Breast epithelium (tissue), 4 donors: ENCODE results near the gene TMEM151B. TPM values are rescaled to one million over a fixed set of nuclear protein-coding genes. Genes with fewer than 3 reads are reported as not detected.
"Not testable (repeated sequence)": the region's sequence is repeated elsewhere in the genome, so short reads cannot be mapped to it uniquely, and the experiment has no call there.

Experiments used
- DNase-seq, 2 donors: peaks; one replicate each; pipeline ENCODE4 v3.0.0-alpha.2; 2019; ENCODE audit warnings: low spot score in 2 of 2
- H3K27ac ChIP-seq, 2 donors: fragments of 200-600 bp; sonication (generic) in 1 of 2; one replicate each; pipeline ENCODE4 v1.5.1; 2016 to 2019; ENCODE audit warnings: mild to moderate bottlenecking in 1 of 2
- H3K27me3 ChIP-seq, 2 donors: fragments of 200-600 bp; sonication (generic) in 1 of 2; one replicate each; pipeline versions ENCODE4 v1.5.1 to v1.6.0; 2017 to 2019; ENCODE audit warnings: control low read depth in 1 of 2, mild to moderate bottlenecking in 1 of 2
- H3K36me3 ChIP-seq: fragments of 200-600 bp; one replicate; pipeline ENCODE4 v1.5.1; 2019
- H3K4me1 ChIP-seq, 2 donors: fragments of 200-600 bp; sonication (generic); one replicate each; pipeline ENCODE4 v1.5.1; 2016 to 2019; ENCODE audit warnings: control low read depth in 1 of 2
- H3K4me3 ChIP-seq, 3 donors: fragments of 200-600 bp; sonication (generic); 1 replicate in 2 of 3; 2 replicates in 1 of 3; pipeline ENCODE4 v1.5.1; 2016 to 2019; ENCODE audit warnings: mild to moderate bottlenecking in 3 of 3, moderate library complexity in 2 of 3
- H3K9me3 ChIP-seq, 2 donors: fragments of 200-600 bp; sonication (generic) in 1 of 2; one replicate each; pipeline ENCODE4 v1.5.1; 2016 to 2019; ENCODE audit warnings: control low read depth in 1 of 2
- POLR2A ChIP-seq: fragments of 450-650 bp; IDR thresholded peaks from one replicate; pipeline ENCODE4 v1.6.1; 2016; ENCODE audit warnings: antibody characterized with exemption, mild to moderate bottlenecking, moderate library complexity
- POLR2AphosphoS5 ChIP-seq, 3 donors: sonication (generic); formaldehyde crosslinking; IDR thresholded peaks; one replicate each; pipeline ENCODE4 v1.6.1; 2017; ENCODE audit warnings: antibody characterized with exemption in 3 of 3
- intact Hi-C: fragments of 100-400 bp; cut with DNase I; formaldehyde crosslinking; loops from one replicate; pipeline ENCODE4 v1.15.1; 2023; ENCODE audit warnings: low total_unique reads
- total RNA-seq, 3 donors: library from RNA; depleted of rRNA; stranded (reverse); fragments of >200 nt; gene quantifications; one replicate each; pipeline ENCODE4 v1.1.0, GENCODE V29; 2016
- TF ChIP-seq, protein P1 (sequence below), 3 donors: fragments of 450-650 bp; IDR thresholded peaks; one replicate each; pipeline ENCODE4 v1.5.1; 2016 to 2017; ENCODE audit warnings: antibody characterized with exemption in 3 of 3, mild to moderate bottlenecking in 3 of 3, moderate library complexity in 3 of 3

TMEM151B gene
- total RNA-seq, 3 donors from 2014 or later = 0.15 TPM; not detected in 2

DNA sequence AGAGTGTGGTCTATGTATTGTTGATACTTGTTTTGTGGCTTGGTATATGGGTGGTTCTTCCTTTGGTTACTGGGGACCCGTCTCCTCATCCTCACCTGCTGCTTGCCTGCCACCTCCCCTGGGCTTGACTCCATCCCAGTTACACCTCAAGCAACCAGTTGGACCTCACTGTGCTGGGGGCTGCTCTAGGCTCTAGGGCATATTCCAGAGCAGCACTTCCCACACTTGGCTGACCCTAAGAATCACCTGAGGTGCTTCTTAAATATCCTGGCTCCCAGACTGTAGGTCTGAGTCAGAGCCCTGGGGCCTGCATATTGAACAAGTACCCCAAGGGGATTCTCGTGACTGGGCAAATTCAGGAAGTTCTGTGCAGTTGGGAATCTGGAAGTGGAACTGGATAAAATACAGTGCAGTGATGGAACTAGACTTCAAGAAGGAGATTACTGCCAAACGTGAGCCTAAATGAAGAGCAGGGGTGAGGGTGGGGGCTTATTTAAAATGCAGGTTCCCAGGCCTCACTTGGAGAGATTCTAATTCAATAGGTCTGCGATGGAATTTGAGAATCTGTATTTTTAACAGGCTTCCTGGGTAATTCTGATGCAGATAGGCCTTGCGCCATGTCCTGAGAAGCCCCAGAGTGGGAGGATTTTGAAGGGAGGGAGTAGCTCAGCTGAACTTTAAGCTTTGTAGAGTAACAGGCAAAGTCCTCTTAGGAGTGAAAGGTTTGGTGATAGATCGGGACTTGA lies 79.8 kb downstream of the TMEM151B start:
- H3K36me3 ChIP-seq = no peaks in the 10 kb centered on the region
- TF ChIP-seq, protein P1, sequence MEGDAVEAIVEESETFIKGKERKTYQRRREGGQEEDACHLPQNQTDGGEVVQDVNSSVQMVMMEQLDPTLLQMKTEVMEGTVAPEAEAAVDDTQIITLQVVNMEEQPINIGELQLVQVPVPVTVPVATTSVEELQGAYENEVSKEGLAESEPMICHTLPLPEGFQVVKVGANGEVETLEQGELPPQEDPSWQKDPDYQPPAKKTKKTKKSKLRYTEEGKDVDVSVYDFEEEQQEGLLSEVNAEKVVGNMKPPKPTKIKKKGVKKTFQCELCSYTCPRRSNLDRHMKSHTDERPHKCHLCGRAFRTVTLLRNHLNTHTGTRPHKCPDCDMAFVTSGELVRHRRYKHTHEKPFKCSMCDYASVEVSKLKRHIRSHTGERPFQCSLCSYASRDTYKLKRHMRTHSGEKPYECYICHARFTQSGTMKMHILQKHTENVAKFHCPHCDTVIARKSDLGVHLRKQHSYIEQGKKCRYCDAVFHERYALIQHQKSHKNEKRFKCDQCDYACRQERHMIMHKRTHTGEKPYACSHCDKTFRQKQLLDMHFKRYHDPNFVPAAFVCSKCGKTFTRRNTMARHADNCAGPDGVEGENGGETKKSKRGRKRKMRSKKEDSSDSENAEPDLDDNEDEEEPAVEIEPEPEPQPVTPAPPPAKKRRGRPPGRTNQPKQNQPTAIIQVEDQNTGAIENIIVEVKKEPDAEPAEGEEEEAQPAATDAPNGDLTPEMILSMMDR (IDR thresholded peaks at IDR 0.05) = no peak
- TF ChIP-seq POLR2A (no peak), POLR2AphosphoS5 (IDR thresholded peaks at IDR 0.05) (no peak)
- H3K4me1 ChIP-seq = no peaks in the 10 kb centered on the region
- H3K27ac ChIP-seq = no peak overlapping the region
- intact Hi-C loops = loop anchor here (10.0 kb wide), 1 partner anchor 755 kb away; no protein-coding TSS in a partner anchor
- DNase-seq = no peak
- no peak overlapping the region for H3K4me3 ChIP-seq
- H3K9me3 ChIP-seq = no peaks in the 10 kb centered on the region
- peaks cover 0 to 1% of the 10 kb centered on the region in 2 donors for H3K27me3 ChIP-seq

GRCh38 chr6:44350650-44350994 lies 80.4 kb downstream of the TMEM151B start:
- H3K4me3 ChIP-seq, H3K27ac ChIP-seq, H3K4me1 ChIP-seq, H3K9me3 ChIP-seq, DNase-seq, intact Hi-C loops, H3K36me3 ChIP-seq, H3K27me3 ChIP-seq: not testable (repeated sequence)

- no peaks in the 10 kb centered on the region for H3K9me3 ChIP-seq
- intact Hi-C loops = no loop called here
- TF ChIP-seq, protein P1 (IDR thresholded peaks at IDR 0.05) = no peak
- TF ChIP-seq POLR2A = no peak
- no peak for TF ChIP-seq POLR2AphosphoS5 (IDR thresholded peaks at IDR 0.05)
Observed at GRCh38 chr6:44352259-44352658, 82.0 kb downstream of the TMEM151B start.

DNA sequence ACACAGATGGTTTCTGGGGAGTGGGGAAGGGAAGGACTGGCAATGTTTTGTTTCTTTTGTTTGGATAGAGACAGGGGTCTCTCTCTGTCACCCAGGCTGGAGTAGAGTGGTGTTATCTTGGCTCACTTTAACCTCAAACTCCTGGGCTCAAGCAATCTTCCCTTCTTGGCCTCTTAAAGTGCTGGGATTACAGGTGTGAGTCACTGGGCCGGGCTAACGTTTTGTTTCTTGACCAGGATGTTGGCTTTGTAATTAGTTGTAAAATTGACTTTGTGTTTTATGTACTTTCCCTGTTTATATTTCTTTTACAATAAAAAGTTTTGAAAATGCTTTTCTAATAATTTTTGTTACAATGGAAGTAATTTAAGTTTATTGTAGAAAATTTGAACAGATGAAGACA lies 83.1 kb downstream of the TMEM151B start:
- no peak overlapping the region for H3K4me3 ChIP-seq
- no peaks in the 10 kb centered on the region for H3K36me3 ChIP-seq
- no peaks in the 10 kb centered on the region for H3K4me1 ChIP-seq
- H3K27ac ChIP-seq = no peak overlapping the region
- intact Hi-C loops = no loop called here
- no peak for DNase-seq
- no peaks in the 10 kb centered on the region for H3K9me3 ChIP-seq
- no peaks in the 10 kb centered on the region for H3K27me3 ChIP-seq
- TF ChIP-seq POLR2AphosphoS5 (IDR thresholded peaks at IDR 0.05) = no peak
- TF ChIP-seq, protein P1 (IDR thresholded peaks at IDR 0.05) = no peak
- TF ChIP-seq POLR2A = no peak

More at GRCh38 chr6:44352259-44352658, 82.0 kb downstream of the TMEM151B start:
- DNase-seq = no peak
- Histone ChIP-seq H3K27me3 (no peaks in the 10 kb centered on the region), H3K4me3 (no peak overlapping the region), H3K4me1 (no peaks in the 10 kb centered on the region), H3K36me3 (no peaks in the 10 kb centered on the region), H3K27ac (no peak overlapping the region)

DNA sequence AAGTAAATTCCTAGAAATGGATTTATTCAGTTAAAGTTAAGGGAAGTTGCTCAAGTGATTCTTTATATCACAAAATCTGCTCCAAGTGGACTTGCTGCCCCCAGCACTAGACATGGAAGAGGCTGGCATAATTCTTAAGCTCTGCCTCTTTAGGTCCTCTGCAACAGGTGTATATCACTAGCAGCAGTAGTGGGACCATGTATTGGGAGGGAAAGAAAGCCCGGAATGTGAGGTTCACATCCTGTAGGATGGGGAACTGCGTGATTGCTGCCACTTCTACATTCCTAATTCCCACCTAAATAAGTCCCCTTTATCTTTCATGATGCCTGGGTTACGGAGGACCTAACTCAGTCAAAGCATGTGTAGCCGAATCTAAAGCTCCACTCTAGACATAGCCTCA lies 85.4 kb downstream of the TMEM151B start:
- DNase-seq = no peak
- Histone ChIP-seq H3K36me3 (no peaks in the 10 kb centered on the region), H3K4me3 (no peak overlapping the region), H3K4me1 (no peaks in the 10 kb centered on the region), H3K9me3 (no peaks in the 10 kb centered on the region), H3K27ac (no peak overlapping the region), H3K27me3 (no peaks in the 10 kb centered on the region)
- intact Hi-C loops = no loop called here
- TF ChIP-seq POLR2A = no peak

DNA sequence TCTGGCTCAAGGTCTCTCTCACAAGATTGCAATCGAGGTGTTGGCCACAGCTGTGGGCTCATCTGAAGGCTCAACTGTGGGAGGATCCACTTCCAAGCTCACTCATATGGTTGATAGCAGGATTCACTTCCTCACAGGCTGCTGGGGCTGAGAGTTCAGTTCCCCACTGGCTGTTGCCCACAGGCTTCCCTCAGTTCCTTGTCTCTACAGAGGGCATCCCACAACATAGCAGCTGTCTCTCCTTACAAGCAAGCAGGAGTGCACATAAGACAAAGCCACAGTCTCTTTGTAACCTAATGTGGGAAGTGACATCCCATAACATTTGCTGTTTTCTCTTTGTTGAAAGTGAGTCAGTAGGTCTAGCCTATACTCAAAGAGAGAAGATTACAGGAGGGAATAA lies 86.2 kb downstream of the TMEM151B start:
- no peaks in the 10 kb centered on the region for H3K27me3 ChIP-seq
- DNase-seq = no peak
- H3K4me1 ChIP-seq = no peaks in the 10 kb centered on the region
- no peak for TF ChIP-seq POLR2A
- TF ChIP-seq, protein P1 (IDR thresholded peaks at IDR 0.05) = no peak
- no peak for TF ChIP-seq POLR2AphosphoS5 (IDR thresholded peaks at IDR 0.05)
- intact Hi-C loops = no loop called here
- H3K36me3 ChIP-seq = no peaks in the 10 kb centered on the region
- no peaks in the 10 kb centered on the region for H3K9me3 ChIP-seq
- no peak overlapping the region for H3K4me3 ChIP-seq
- H3K27ac ChIP-seq = no peak overlapping the region

Other genes with a start within 250 kb of the TMEM151B start
- gene MRPL14, start 143.0 kb upstream of the TMEM151B start, total RNA-seq = 10 to 100 TPM; 24.6 to 55.7 (median 30.4) TPM
- gene TMEM63B, start 142.9 kb upstream of the TMEM151B start, total RNA-seq = 10 to 100 TPM; 16.7 to 21.8 (median 18.9) TPM
- 1 to 10 TPM; 1.1 to 3.8 (median 2.9) TPM for gene CAPN11, start 111.6 kb upstream of the TMEM151B start, total RNA-seq
- 1 to 10 TPM in 2 of 3 donors, under 1 TPM in 1; 0.88 to 3.4 (median 2.9) TPM for gene MYMX, start 53.5 kb upstream of the TMEM151B start, total RNA-seq
- gene SLC29A1, start 46.9 kb upstream of the TMEM151B start, total RNA-seq = 100 to 1,000 TPM; 106 to 140 (median 110) TPM
- gene HSP90AB1, start 23.3 kb upstream of the TMEM151B start, total RNA-seq = 100 to 1,000 TPM; 643 to 810 (median 662) TPM
- 10 to 100 TPM; 32.8 to 50.5 (median 38.1) TPM for gene SLC35B2, start 12.9 kb upstream of the TMEM151B start, total RNA-seq
- 10 to 100 TPM in 2 of 3 donors, 1 to 10 TPM in 1; 4.0 to 25.9 (median 14.4) TPM for gene NFKBIE, start 4.9 kb upstream of the TMEM151B start, total RNA-seq
- gene AARS2, start 42.9 kb downstream of the TMEM151B start, total RNA-seq = 10 to 100 TPM in 2 of 3 donors, 1 to 10 TPM in 1; 6.9 to 16.5 (median 12.8) TPM
- gene SPATS1, start 72.2 kb downstream of the TMEM151B start, total RNA-seq = not detected
- 10 to 100 TPM; 21.1 to 29.1 (median 22.0) TPM for gene CDC5L, start 117.3 kb downstream of the TMEM151B start, total RNA-seq